Tongue (tissue), 2 donors: ENCODE results near the gene SEMA3D. TPM values are rescaled to one million over a fixed set of nuclear protein-coding genes. Genes with fewer than 3 reads are reported as not detected.

Experiments
- DNase-seq: peaks from one replicate; pipeline ENCODE4 v3.0.0-alpha.2; 2015
- total RNA-seq: library from RNA; depleted of rRNA; stranded (reverse); fragments of >200 nt; gene quantifications from one replicate; pipeline ENCODE4 v1.2.3, GENCODE V29; 2014

Gene SEMA3D
- total RNA-seq, 1 donor from 2014 or later = 18.1 TPM

GRCh38 chr7:84985073-84985784, 201.6 kb downstream of the SEMA3D start:
- DNase-seq = no peak

GRCh38 chr7:84982199-84982598, 204.7 kb downstream of the SEMA3D start:
- no peak for DNase-seq

- DNase-seq = no peak
Measured at GRCh38 chr7:84981055-84981976, 205.5 kb downstream of the SEMA3D start.

GRCh38 chr7:84975586-84976185, 211.2 kb downstream of the SEMA3D start:
- DNase-seq = no peak

- no peak for DNase-seq
Measured at GRCh38 chr7:84971360-84971759, 215.5 kb downstream of the SEMA3D start.

- DNase-seq = no peak
Measured at GRCh38 chr7:84970670-84971069, 216.2 kb downstream of the SEMA3D start.

- no peak for DNase-seq
Measured at GRCh38 chr7:84953234-84953633, 233.6 kb downstream of the SEMA3D start.

GRCh38 chr7:84950836-84951235, 236.0 kb downstream of the SEMA3D start:
- no peak for DNase-seq

- no peak for DNase-seq
Measured at GRCh38 chr7:84949501-84949900, 237.4 kb downstream of the SEMA3D start.

GRCh38 chr7:84949067-84949466, 237.8 kb downstream of the SEMA3D start:
- DNase-seq = no peak

- no peak for DNase-seq
Measured at GRCh38 chr7:84948634-84949033, 238.2 kb downstream of the SEMA3D start.

- no peak for DNase-seq
Measured at GRCh38 chr7:84946549-84946948, 240.3 kb downstream of the SEMA3D start.
